Measurements from ENCODE around the gene HSPH1. TPM values are rescaled to one million over a fixed set of nuclear protein-coding genes. Genes with fewer than 3 reads are reported as not detected.
A peak's percentile ranks its signal among the peaks of the same experiment; 100 is the strongest.
"Not testable (repeated sequence)": the region's sequence is repeated elsewhere in the genome, so short reads cannot be mapped to it uniquely, and the experiment has no call there.

HSPH1 gene
- total and polyA plus RNA-seq, 10 of the 15 experiments (the other 5 are each of a cell fraction or from before 2014, with no cell fraction given), result 40.2 to 159 (median 92.6) TPM

- SMC1A ChIA-PET (ENCODE audit: uncharacterized antibody, unreplicated experiment); H3K9ac ChIP-seq (ENCODE audit: control insufficient read depth, insufficient read depth, low read length); RAD21 ChIA-PET (ENCODE audit: unreplicated experiment); intact Hi-C loops (cut with micrococcal nuclease; ENCODE audit: unreplicated experiment); ATAC-seq; H3K27me3 ChIP-seq (replicated peaks in 1 of 2; ENCODE audit: control insufficient read depth in 2 of 2, insufficient read depth in 2 of 2, low read length in 1 of 2); FAIRE-seq; H3K4me1 ChIP-seq (ENCODE audit: control insufficient read depth, insufficient read depth, low read length); H2AFZ ChIP-seq (ENCODE audit: control insufficient read depth, low read depth, low read length); H3K9me3 ChIP-seq (replicated peaks; ENCODE audit: control insufficient read depth, insufficient read depth, low read length); BruUV-seq (replicated peaks); POLR2A ChIA-PET; H4K20me1 ChIP-seq (ENCODE audit: control insufficient read depth, insufficient read depth); in situ Hi-C loops (cut with MboI); H3K4me2 ChIP-seq (ENCODE audit: control insufficient read depth, insufficient read depth); H3K27ac ChIP-seq (ENCODE audit: control insufficient read depth, insufficient read depth); H3K4me3 ChIP-seq; H3K36me3 ChIP-seq (ENCODE audit: control insufficient read depth in 2 of 2, insufficient read depth in 2 of 2, low read length in 1 of 2); DNase-seq (ENCODE audit: low read depth, low spot score); H3K79me2 ChIP-seq (ENCODE audit: control insufficient read depth, insufficient read depth, low read length): not testable (repeated sequence)
- peak; percentile 75 for TF ChIP-seq NFYB (IDR thresholded peaks at IDR 0.05; ENCODE audit: insufficient read depth, low read depth, low read length)
- 71% methylated on average over 12 of the region's 12 CpGs for WGBS (ENCODE audit: insufficient coverage, insufficient replicate concordance, low lambda C conversion rate, missing lambda C conversion rate)
- CTCF ChIA-PET, result interaction anchor here (1.5 kb wide), 1 partner anchor 246 kb away, joined by 3 read pairs; no protein-coding TSS in a partner anchor
These were observed 16.2 kb upstream of the HSPH1 start for GRCh38 chr13:31177813-31178495.

DNA sequence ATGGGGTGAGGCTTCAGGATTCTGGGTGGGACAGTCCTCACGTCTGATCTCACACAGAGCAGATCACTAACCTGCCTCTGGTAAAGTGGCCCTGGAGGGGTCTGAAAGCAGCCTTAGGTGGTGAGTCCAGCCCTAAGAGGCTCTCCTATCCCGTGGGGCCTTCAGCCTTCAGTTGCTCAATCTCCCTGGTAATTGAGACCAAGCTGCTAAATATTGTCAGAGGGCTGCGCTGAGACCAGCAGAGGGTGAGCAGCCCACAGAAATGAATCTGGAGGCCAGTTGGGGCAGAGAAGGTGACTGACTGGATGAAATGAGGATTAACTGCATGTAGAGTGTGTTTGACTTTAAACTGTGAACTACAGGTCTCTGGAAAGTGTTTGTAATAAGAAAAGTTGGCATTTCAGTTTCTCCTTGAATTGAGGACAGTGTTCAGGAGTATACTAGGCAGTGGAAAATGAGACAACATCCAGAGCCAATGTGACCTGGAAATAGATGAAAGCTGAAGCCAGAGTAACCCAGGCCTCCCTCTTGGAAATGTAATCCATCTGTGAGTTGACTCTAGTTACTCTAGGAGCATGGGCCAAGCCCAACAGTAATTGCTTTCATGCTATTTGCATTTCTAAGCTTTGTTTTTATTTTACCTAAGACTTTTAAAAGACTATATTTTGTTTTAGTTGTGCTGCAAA lies 14.3 kb upstream of the HSPH1 start:
- Histone ChIP-seq H3K9me3 (replicated peaks; ENCODE audit: control insufficient read depth, insufficient read depth, low read length) (no peaks in the 10 kb centered on the region), H3K4me2 (ENCODE audit: control insufficient read depth, insufficient read depth) (no peak overlapping the region), H3K27ac (ENCODE audit: control insufficient read depth, insufficient read depth) (no peak overlapping the region), H3K79me2 (ENCODE audit: control insufficient read depth, insufficient read depth, low read length) (no peaks in the 10 kb centered on the region), H3K4me3 (no peak overlapping the region), H3K36me3 (ENCODE audit: control insufficient read depth in 2 of 2, insufficient read depth in 2 of 2, low read length in 1 of 2) (no peaks in the 10 kb centered on the region), H3K27me3 (replicated peaks in 1 of 2; ENCODE audit: control insufficient read depth in 2 of 2, insufficient read depth in 2 of 2, low read length in 1 of 2) (no peaks in the 10 kb centered on the region; a peak in 1 of 4 replicates), H2AFZ (ENCODE audit: control insufficient read depth, low read depth, low read length) (no peak overlapping the region), H4K20me1 (ENCODE audit: control insufficient read depth, insufficient read depth) (no peaks in the 10 kb centered on the region), H3K9ac (ENCODE audit: control insufficient read depth, insufficient read depth, low read length) (no peak overlapping the region), H3K4me1 (ENCODE audit: control insufficient read depth, insufficient read depth, low read length) (no peaks in the 10 kb centered on the region)
- intact Hi-C loops (cut with micrococcal nuclease; ENCODE audit: unreplicated experiment), result no loop called here
- CTCF ChIA-PET, result interaction anchor here (0.7 to 1.0 kb wide), 2 partner anchors 84 to 248 kb away, joined by 3 read pairs; no protein-coding TSS in a partner anchor
- FAIRE-seq, result no peak
- no peak for ATAC-seq
- RAD21 ChIA-PET (ENCODE audit: unreplicated experiment), result no interaction called here
- SMC1A ChIA-PET (ENCODE audit: uncharacterized antibody, unreplicated experiment), result no interaction called here
- POLR2A ChIA-PET, result no interaction called here
- no peak for DNase-seq (ENCODE audit: low read depth, low spot score)
- no TSS peak for BruUV-seq (replicated peaks)
- WGBS (ENCODE audit: insufficient coverage, insufficient replicate concordance, low lambda C conversion rate, missing lambda C conversion rate), result 53% methylated on average over 3 of the region's 3 CpGs
- in situ Hi-C loops (cut with MboI), result no loop called here
- TF ChIP-seq, protein P1, sequence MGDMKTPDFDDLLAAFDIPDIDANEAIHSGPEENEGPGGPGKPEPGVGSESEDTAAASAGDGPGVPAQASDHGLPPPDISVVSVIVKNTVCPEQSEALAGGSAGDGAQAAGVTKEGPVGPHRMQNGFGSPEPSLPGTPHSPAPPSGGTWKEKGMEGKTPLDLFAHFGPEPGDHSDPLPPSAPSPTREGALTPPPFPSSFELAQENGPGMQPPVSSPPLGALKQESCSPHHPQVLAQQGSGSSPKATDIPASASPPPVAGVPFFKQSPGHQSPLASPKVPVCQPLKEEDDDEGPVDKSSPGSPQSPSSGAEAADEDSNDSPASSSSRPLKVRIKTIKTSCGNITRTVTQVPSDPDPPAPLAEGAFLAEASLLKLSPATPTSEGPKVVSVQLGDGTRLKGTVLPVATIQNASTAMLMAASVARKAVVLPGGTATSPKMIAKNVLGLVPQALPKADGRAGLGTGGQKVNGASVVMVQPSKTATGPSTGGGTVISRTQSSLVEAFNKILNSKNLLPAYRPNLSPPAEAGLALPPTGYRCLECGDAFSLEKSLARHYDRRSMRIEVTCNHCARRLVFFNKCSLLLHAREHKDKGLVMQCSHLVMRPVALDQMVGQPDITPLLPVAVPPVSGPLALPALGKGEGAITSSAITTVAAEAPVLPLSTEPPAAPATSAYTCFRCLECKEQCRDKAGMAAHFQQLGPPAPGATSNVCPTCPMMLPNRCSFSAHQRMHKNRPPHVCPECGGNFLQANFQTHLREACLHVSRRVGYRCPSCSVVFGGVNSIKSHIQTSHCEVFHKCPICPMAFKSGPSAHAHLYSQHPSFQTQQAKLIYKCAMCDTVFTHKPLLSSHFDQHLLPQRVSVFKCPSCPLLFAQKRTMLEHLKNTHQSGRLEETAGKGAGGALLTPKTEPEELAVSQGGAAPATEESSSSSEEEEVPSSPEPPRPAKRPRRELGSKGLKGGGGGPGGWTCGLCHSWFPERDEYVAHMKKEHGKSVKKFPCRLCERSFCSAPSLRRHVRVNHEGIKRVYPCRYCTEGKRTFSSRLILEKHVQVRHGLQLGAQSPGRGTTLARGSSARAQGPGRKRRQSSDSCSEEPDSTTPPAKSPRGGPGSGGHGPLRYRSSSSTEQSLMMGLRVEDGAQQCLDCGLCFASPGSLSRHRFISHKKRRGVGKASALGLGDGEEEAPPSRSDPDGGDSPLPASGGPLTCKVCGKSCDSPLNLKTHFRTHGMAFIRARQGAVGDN (IDR thresholded peaks at IDR 0.05), result no peak
- TF ChIP-seq FOXM1 (IDR thresholded peaks at IDR 0.05; ENCODE audit: low read depth, low read length) (no peak), ESRRA (IDR thresholded peaks at IDR 0.05; ENCODE audit: low read length) (no peak), ZBTB33 (IDR thresholded peaks at IDR 0.05) (no peak), STAT1 (conservative IDR thresholded peaks at IDR 0.05) (no peak), SPI1 (IDR thresholded peaks at IDR 0.05; ENCODE audit: borderline replicate concordance, insufficient read depth, low read depth, low read length) (no peak), MTA2 (IDR thresholded peaks at IDR 0.05; ENCODE audit: low read depth) (no peak)
- TF ChIP-seq, protein P2, sequence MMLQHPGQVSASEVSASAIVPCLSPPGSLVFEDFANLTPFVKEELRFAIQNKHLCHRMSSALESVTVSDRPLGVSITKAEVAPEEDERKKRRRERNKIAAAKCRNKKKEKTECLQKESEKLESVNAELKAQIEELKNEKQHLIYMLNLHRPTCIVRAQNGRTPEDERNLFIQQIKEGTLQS (IDR thresholded peaks at IDR 0.05; ENCODE audit: borderline replicate concordance, extremely low read depth, low read depth, low read length), result no peak
